ENCODE results near the gene MOCS3. TPM values are rescaled to one million over a fixed set of nuclear protein-coding genes. Genes with fewer than 3 reads are reported as not detected.

MOCS3 gene
- total and polyA plus RNA-seq, 2 experiments from 2014 or later: 4.0 to 8.6 TPM

DNA sequence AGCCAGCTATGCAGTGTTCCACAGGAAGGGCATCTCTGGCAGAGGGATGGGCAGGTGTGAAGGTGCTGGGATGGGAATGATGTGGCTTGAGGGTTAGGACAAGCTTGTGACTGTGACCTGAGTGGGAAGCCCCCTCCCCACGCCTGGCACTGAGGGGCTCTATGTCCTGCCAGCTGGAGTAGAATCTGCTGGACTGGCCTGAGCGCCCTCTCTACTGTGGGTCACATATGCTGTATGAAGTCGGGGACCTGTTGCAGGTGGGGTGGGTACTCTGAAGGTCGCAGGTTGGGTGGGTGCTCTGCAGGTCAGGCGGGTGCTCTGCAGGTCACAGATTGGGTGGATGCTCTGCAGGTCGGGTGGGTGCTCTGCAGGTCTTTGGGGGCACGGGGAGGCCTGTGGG is 44.0 kb downstream of the MOCS3 start:
- no peaks in the 10 kb centered on the region for H3K9me3 ChIP-seq (ENCODE audit: low read depth)
- 93% methylated on average over 7 of the region's 7 CpGs for WGBS (ENCODE audit: low lambda C conversion rate, missing lambda C conversion rate)
- no peak overlapping the region for H3K4me2 ChIP-seq

DNA sequence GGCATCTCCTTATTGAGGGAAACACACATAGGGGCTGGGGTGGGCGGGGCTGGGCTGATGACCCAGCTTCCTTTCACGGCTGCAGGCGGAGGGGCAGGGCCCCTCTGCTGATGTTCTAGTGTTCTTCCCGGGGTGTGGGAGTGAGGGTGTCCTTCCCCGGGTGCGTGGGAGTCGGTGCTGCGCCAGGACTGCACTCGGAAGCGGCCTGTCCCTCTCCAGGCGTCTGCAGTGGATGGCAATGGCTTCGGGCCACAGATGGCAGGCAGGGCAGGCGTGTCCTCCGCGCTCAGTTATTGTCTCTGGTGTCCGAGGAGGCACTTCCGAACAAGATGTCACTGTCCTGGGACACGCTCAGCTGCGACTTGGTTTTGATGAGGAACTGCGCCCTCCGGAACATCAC is 45.1 kb downstream of the MOCS3 start:
- Histone ChIP-seq H3K9me2 (replicated peaks; ENCODE audit: insufficient read depth) (no peaks in the 10 kb centered on the region), H3K9me3 (ENCODE audit: low read depth) (no peaks in the 10 kb centered on the region), H3K4me1 (ENCODE audit: insufficient read depth) (no peaks in the 10 kb centered on the region), H2AFZ (no peak overlapping the region), H4K20me1 (ENCODE audit: insufficient read depth, poor library complexity, severe bottlenecking) (no peaks in the 10 kb centered on the region), H3K79me2 (no peaks in the 10 kb centered on the region), H3K4me3 (no peak overlapping the region), H3K27me3 (no peaks in the 10 kb centered on the region), H3K27ac (no peak overlapping the region), H3K4me2 (no peak overlapping the region), H3K36me3 (replicated peaks; ENCODE audit: insufficient read depth, low read depth) (no peaks in the 10 kb centered on the region)
- WGBS (ENCODE audit: low lambda C conversion rate, missing lambda C conversion rate): 84% methylated on average over 14 of the region's 21 CpGs
- TF ChIP-seq EZH2phosphoT487 (IDR thresholded peaks at IDR 0.05; ENCODE audit: low read depth, severe bottlenecking, unreplicated experiment) (no peak), EZH2 (IDR thresholded peaks at IDR 0.05; ENCODE audit: borderline replicate concordance) (no peak)
- TF ChIP-seq, protein P1, sequence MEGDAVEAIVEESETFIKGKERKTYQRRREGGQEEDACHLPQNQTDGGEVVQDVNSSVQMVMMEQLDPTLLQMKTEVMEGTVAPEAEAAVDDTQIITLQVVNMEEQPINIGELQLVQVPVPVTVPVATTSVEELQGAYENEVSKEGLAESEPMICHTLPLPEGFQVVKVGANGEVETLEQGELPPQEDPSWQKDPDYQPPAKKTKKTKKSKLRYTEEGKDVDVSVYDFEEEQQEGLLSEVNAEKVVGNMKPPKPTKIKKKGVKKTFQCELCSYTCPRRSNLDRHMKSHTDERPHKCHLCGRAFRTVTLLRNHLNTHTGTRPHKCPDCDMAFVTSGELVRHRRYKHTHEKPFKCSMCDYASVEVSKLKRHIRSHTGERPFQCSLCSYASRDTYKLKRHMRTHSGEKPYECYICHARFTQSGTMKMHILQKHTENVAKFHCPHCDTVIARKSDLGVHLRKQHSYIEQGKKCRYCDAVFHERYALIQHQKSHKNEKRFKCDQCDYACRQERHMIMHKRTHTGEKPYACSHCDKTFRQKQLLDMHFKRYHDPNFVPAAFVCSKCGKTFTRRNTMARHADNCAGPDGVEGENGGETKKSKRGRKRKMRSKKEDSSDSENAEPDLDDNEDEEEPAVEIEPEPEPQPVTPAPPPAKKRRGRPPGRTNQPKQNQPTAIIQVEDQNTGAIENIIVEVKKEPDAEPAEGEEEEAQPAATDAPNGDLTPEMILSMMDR (IDR thresholded peaks at IDR 0.05; ENCODE audit: poor library complexity): no peak
- no peak for DNase-seq (ENCODE audit: low spot score)

More for the DNA sequence above, 44.0 kb downstream of the MOCS3 start:
- H3K4me1 ChIP-seq (ENCODE audit: insufficient read depth): no peaks in the 10 kb centered on the region
- no peak for DNase-seq (ENCODE audit: low spot score)
- H2AFZ ChIP-seq: no peak overlapping the region
- H3K9me2 ChIP-seq (replicated peaks; ENCODE audit: insufficient read depth): no peaks in the 10 kb centered on the region
- TF ChIP-seq EZH2 (IDR thresholded peaks at IDR 0.05; ENCODE audit: borderline replicate concordance) (no peak), EZH2phosphoT487 (IDR thresholded peaks at IDR 0.05; ENCODE audit: low read depth, severe bottlenecking, unreplicated experiment) (no peak)
- TF ChIP-seq, protein P1 (IDR thresholded peaks at IDR 0.05; ENCODE audit: poor library complexity): no peak
- no peaks in the 10 kb centered on the region for H4K20me1 ChIP-seq (ENCODE audit: insufficient read depth, poor library complexity, severe bottlenecking)
- no peak overlapping the region for H3K27ac ChIP-seq
- H3K79me2 ChIP-seq: no peaks in the 10 kb centered on the region
- no peaks in the 10 kb centered on the region for H3K36me3 ChIP-seq (replicated peaks; ENCODE audit: insufficient read depth, low read depth)
- no peaks in the 10 kb centered on the region for H3K27me3 ChIP-seq
- no peak overlapping the region for H3K4me3 ChIP-seq

DNA sequence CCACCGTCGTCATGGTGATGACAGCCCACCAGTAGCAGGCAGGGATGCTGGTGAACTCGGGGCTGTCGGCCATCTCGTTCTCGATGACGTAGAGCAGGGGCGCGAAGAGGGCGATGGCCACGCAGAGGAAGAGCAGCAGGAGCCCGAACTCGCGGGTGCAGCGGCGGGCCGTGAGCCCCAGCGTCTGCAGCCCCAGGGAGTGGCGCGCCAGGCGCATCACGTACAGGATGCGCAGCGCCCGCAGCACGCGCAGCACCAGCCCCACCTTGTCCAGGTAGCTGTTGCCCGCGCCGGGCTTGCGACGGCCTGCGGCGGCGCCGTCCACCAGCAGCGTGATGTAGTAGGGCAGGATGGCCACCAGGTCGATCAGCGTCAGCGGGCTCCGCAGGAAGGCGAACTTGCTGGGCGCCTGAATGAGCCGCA is 45.7 kb downstream of the MOCS3 start:
- no peak overlapping the region for H2AFZ ChIP-seq
- no peak for DNase-seq (ENCODE audit: low spot score)
- H3K9me3 ChIP-seq (ENCODE audit: low read depth): no peaks in the 10 kb centered on the region
- H3K4me3 ChIP-seq: no peak overlapping the region
- H3K79me2 ChIP-seq: no peaks in the 10 kb centered on the region
- no peaks in the 10 kb centered on the region for H3K36me3 ChIP-seq (replicated peaks; ENCODE audit: insufficient read depth, low read depth)
- no peak overlapping the region for H3K4me2 ChIP-seq
- H4K20me1 ChIP-seq (ENCODE audit: insufficient read depth, poor library complexity, severe bottlenecking): no peaks in the 10 kb centered on the region
- TF ChIP-seq, protein P1 (IDR thresholded peaks at IDR 0.05; ENCODE audit: poor library complexity): no peak
- TF ChIP-seq EZH2phosphoT487 (IDR thresholded peaks at IDR 0.05; ENCODE audit: low read depth, severe bottlenecking, unreplicated experiment): no peak
- no peak for TF ChIP-seq EZH2 (IDR thresholded peaks at IDR 0.05; ENCODE audit: borderline replicate concordance)
- WGBS (ENCODE audit: low lambda C conversion rate, missing lambda C conversion rate): 98% methylated on average over 44 of the region's 44 CpGs
- H3K27me3 ChIP-seq: no peaks in the 10 kb centered on the region
- no peaks in the 10 kb centered on the region for H3K9me2 ChIP-seq (replicated peaks; ENCODE audit: insufficient read depth)
- H3K27ac ChIP-seq: no peak overlapping the region
- no peaks in the 10 kb centered on the region for H3K4me1 ChIP-seq (ENCODE audit: insufficient read depth)

DNA sequence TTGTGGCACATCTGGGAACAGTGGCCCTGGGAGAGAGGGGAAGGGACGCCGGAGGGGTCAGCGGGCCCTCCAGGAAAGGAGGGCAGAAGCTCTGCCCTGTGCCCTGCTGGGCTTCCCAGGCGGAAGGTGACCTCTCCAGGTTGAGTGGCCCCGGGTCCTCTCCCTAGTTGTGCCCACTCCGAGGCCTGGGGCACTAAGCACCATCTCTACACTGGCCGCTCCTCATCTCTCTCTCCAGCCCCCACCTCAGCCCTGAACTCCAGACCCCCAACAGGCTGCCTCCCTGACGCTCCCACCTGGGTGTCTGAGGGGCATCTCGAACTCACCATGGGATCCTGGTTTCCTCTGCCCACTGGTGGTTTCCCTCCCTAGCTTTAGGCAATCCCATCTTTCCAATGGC is 46.2 kb downstream of the MOCS3 start:
- 94% methylated on average over 9 of the region's 9 CpGs for WGBS (ENCODE audit: low lambda C conversion rate, missing lambda C conversion rate)
- H3K27me3 ChIP-seq: no peaks in the 10 kb centered on the region
- H3K36me3 ChIP-seq (replicated peaks; ENCODE audit: insufficient read depth, low read depth): no peaks in the 10 kb centered on the region

More for the DNA sequence above, 46.2 kb downstream of the MOCS3 start:
- Histone ChIP-seq H3K27ac (no peak overlapping the region), H4K20me1 (ENCODE audit: insufficient read depth, poor library complexity, severe bottlenecking) (no peaks in the 10 kb centered on the region), H3K9me3 (ENCODE audit: low read depth) (no peaks in the 10 kb centered on the region), H3K4me3 (no peak overlapping the region), H3K4me2 (no peak overlapping the region), H2AFZ (no peak overlapping the region), H3K4me1 (ENCODE audit: insufficient read depth) (no peaks in the 10 kb centered on the region), H3K9me2 (replicated peaks; ENCODE audit: insufficient read depth) (no peaks in the 10 kb centered on the region), H3K79me2 (no peaks in the 10 kb centered on the region)
- TF ChIP-seq EZH2 (IDR thresholded peaks at IDR 0.05; ENCODE audit: borderline replicate concordance) (no peak), EZH2phosphoT487 (IDR thresholded peaks at IDR 0.05; ENCODE audit: low read depth, severe bottlenecking, unreplicated experiment) (no peak)
- TF ChIP-seq, protein P1 (IDR thresholded peaks at IDR 0.05; ENCODE audit: poor library complexity): no peak
- no peak for DNase-seq (ENCODE audit: low spot score)
